ENCODE measurements around the gene SSBP2.

GRCh38 chr5:81786496-81786895 lies 35.6 kb upstream of the SSBP2 start:
- no peak for TF ChIP-seq CTCF (conservative IDR thresholded peaks at IDR 0.05 in 1 of 2, IDR thresholded peaks at IDR 0.05 in 1 of 2; ENCODE audit: low read depth in 1 of 2, low read length in 2 of 2)
- TF ChIP-seq EZH2 (IDR thresholded peaks at IDR 0.05; ENCODE audit: low read length, missing control alignments), result no peak
